Stimulated activated CD4-positive, alpha-beta T cell treated with anti-CD3 and anti-CD28 coated beads, Interleukin-2, amount 100 ng/mL, for 24 hours (primary cell): ENCODE results near the gene NAA20.
"Not testable (repeated sequence)": the region's sequence is repeated elsewhere in the genome, so short reads cannot be mapped to it uniquely, and the experiment has no call there.

ENCODE experiments used
- DNase-seq, 2 donors: peaks; one replicate each; pipeline ENCODE4 v3.0.0-alpha.2; 2020

Gene NAA20

DNA sequence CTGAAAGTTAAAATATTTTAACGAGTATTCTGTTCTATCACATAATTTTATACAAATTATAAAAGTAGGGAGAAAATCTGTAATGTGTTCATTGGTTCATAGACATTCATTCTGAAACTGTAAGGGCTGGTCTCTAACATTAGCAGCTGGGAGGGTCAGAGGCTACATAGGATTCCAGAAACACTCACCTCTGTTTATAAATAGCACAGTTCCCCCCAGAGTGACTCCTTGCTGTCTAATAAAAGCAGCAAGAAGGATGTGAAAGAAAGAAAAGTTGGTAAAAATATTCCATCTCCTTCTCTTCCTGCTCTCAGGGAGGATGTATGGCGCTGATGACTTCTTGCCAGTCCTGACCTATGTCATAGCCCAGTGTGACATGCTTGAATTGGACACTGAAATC is 25.3 kb upstream of the NAA20 start:
- no peak for DNase-seq

DNA sequence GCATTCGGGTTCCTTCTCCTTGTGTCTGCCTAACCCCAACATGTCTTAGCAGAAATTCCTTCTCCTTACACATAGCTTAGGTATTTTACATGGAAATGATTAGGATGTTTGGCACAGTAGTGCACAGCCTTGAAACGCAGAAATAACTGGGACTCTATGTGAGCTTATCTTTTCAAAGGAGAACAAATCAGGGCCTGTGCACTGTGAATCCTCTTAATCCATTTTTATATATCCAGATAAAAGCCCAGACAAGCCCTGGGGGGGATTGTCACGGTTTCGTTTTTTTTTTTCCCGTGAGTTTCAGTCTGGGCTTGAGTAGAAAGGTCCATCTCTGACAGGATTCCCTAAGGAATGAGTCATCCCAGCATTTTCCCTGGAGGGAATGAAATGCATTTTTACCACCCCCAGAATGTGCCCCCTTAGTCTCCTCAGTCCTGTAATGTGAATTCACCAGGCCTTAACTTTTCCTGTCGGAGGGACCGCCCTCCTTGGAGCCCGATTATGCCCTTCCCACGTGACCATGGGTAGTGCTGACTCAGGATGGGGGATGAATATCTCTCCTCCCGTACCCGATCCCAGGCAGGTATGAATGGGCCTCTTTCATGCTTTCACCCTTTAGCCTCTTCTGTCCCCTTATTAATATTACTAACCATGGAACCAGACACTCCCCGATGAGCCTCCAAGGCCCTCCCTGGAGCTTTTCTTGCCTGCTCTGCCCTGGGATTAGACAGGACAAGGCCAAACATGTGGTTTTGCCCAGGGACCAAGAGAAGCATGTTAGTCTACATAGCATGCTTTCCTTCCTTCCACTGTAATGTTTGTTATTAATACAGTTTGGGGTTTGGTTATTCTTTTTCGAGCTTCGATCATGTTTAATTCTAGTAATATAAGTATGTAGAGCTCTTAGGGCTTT is 23.9 kb upstream of the NAA20 start:
- no peak for DNase-seq

DNA sequence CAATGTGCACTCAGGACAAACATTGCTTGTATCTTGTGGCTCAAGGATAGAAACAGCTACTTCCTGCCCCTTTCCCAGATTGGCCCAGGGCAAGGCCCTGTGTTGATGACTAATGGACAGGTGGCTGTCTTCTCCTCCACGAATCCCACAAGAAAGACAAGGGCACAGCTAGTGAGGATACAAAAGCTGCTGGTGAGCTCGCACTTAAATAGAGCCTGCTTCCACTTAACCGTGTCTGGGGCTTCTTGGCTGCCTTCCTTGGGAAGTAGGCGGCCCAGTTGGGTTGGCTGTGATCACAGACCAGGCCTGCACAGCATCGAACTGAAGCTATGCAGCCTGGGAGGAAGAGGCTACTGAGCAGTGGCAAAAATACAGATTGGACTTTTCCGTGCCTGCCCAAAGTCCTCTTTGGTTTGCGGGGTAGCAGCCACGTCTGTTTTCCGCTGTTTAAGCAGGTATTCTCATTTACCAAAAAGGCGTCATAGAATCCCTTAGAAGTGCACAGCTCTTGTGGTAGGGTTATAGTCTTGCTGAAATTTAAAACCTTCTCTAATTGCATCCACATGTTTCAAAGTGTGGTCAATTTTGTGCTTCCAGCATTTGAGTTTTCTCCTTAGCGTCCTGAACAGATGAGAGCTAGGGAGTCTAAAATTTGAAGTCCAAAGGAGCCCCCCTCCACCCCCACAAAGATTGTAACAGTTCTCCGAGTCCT is 23.0 kb upstream of the NAA20 start:
- DNase-seq, result no peak

DNA sequence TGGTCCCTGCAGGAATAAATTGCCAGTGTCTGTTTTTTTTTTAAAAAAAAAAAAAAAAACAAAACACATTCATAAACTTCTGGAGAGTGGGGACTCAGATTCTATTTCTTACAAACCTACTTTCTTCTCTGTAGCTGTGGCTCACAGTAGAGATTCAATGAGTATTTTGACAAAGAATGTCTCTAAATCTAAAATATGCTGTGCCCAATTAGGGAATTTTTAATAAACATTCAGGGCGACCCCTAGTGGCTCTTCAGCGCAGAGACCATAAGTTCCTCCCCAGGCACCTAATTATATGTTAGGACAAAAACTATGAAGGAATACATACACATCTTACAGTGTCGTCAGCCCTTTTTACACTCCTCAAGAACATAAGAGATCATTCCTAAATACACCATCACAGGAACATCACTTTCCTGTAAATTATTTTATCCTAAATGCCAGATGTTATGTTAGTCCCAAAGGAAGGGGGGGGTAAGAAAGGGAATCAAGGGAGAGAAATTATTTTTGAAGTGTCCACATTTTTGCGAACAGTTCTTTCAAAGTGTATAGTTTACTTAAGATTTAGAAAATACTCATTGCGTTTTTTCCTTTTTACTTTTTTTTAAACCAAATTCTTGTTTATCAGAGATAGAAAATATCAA is 21.8 kb upstream of the NAA20 start:
- DNase-seq, result peak; percentile 31 to 37

DNA sequence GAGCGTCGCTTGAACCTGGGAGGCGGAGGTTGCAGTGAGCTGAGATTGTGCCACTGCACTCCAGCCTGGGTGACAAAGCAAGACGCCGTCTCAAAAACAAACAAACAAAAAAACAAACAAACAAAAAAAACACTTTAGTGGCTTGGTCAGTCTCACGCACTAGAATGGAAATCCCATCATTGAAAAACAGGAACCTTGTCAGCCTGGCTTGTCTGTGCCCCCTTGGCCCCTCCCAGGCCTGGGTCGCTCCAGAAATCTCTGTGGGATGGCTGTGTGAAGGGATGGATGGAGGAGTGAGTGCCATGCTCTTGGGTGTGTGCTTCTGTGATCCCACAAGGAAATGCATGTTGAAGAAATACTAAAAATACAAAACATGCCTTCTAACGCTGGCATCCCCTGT is 20.9 kb upstream of the NAA20 start:
- DNase-seq, result no peak

DNA sequence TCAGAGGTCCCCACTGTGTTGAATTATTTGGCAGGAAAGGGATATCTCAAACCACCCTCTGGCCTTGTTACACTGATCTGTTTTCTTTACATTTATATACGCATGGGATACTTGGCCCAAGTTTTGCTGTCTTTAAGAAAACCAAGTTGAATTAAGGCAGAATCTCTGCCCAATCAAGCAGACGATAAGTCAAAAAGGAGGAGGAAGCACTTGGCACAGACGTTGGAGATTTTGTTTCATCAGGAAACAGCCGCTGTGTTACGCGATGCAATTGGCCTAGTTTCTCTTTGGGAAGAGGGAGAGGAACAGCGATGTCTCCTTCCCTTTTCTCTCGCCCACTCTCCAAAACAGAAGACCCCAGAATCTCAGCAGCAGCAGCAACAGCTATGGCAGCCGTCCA is 20.2 kb upstream of the NAA20 start:
- DNase-seq, result no peak

DNA sequence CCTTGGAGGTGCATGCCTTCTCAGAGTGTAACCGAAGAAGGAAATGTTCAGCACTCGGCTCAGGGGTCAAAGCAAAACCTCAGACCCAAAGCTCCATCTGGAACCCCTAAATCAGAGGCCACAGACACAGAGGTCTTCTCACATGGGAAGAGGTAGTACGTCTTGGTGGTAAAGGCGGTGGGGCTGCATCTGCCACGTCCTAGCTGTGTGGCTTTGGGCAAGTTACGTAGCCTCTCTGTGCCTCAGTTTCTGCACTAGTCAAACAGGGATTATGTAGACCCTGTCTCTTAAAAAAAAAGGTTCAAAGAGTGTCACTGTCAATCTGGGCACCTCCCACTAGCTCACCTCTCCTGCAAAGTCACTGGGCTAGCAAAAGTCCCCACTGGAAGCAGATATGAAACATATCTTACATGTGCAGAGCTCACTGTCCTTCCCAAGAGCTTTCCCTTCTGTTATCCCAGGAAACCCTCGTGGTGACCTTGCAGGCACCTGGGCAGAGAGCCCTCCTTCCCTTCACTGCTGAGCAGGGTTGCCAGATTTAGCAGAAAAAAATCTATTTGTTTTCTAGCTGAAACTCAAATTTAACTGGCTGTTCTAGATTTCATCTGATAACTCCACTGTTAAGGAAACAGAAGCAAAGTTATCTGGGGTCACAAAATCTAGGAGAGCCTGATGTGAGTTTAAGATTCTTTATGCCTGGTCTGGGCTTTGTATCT is 18.0 kb upstream of the NAA20 start:
- DNase-seq, result no peak

DNA sequence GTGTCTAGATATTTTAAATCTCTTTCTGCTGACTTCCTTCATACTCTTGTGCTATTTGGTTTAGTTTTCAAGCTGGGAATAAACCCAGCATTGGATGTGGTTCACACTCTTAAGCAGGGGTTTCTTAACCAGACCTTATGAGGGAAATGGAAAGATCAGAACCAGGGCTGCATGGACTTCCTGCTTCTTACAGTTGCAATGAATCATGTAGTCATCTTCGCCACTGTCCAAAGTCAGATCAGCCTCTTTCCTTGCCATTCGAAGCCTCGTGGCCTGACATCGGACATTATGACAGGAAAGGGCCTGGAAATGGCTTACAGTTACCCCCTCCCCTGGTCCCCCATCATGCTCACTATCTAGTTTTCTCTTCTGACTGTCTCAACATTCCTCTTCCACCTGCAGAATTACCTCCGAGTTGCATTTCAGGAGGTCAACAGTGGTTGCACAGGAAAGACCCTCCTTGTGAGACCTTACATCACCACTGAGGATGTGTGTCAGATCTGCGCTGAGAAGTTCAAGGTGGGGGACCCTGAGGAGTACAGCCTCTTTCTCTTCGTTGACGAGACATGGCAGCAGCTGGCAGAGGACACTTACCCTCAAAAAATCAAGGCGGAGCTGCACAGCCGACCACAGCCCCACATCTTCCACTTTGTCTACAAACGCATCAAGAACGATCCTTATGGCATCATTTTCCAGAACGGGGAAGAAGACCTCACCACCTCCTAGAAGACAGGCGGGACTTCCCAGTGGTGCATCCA is 16.8 kb upstream of the NAA20 start:
- DNase-seq, result no peak

DNA sequence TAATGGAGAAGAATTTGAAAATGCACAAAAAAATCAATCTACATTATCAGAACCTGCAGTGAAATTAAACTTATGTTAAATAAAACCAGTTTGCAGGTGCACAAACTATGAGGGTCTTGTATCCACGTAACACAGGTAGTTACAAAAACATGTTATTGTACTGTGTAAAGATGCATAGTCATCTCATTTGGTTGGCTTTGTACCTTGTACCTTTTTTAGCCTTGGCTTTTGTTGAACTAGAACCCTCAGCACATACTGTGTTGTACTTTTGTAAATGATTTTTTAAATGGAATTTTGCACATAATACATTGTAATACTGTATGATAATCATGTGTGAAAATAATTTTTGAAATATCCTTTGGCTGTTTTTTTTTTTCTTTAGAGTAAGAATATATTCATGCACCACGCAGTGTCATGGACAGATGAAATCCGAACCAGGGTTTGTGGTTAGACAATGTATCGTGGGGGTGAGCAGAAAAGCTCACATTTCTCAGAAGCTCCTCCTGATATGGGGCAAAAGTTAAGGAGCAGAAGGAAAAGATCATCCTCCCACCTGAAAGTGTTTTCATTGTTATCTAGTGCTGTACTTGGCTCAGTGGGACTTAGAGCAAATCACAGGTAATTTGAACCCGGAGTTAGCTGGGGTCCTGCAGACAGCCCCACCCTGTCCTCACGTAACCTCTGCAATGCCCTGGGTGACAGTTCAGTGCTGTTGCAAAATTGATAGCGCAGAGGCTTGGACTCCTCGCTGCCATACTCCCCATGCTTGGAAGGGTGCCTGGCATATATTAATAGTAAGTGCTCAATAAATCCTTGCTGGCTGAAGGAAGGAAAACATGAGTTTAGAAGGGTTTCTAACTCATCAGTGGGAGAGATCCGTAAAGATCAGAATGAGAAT is 14.8 kb upstream of the NAA20 start:
- no peak for DNase-seq

DNA sequence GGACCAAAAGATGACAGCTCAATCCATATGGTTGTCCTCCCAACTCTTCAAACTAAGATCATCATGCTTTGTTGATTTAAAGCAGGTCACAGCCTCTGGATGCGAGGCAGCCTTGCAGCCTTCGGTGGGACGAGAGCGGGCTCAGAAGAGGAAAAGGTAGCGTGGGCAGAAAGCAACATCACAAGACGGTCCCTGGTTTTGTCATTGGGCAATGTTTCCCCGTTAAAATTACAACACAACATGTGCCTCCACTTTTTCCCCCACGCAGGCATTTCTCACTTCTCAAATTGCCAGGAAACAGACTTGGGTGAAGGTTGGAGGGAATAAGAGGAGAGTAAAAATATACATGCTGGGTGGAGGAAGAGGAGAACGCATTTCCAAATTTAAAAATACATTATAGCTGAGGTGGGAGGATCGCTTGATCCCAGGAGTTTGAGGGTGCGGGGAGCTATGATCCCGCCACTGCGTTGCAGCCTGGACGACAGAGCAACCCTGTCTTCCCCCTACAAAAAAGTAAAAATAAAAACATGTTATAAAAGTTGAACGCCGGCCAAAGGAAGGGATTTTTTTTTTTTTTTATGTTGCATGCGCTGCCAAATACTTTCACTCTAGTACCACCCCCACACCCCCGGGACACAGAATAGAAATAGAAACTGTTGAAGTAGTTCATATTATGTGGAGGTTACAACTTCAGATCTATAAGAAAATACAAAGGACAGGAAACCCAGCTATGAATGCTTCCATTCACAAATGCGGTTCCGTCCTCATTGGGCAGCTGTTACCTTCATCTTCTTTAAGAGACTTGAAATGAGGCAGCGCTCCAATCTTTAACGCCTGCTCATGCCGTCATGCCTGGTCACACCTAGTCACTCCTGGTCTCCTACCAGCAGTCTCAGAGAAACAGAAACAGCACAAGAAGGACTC is 13.9 kb upstream of the NAA20 start:
- peak in 1 of 2 donors; percentile 27 for DNase-seq

DNA sequence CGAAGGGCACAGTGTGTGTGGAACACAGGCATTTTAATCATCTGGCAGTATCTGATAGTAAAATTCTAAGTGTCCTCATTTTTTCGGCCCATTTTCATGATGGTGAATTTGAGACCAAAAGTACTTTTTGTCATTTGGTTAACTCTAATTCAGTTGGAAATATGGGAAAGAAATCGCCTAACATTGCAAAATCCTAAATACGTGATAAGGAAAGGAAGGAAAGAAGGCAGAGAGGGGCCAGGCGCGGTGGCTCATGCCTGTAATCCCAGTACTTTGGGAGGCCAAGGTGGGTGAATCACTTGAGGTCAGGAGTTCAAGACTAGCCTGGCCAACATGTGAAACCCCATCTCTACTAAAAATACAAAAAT is 13.2 kb upstream of the NAA20 start:
- DNase-seq, result not testable (repeated sequence)

DNA sequence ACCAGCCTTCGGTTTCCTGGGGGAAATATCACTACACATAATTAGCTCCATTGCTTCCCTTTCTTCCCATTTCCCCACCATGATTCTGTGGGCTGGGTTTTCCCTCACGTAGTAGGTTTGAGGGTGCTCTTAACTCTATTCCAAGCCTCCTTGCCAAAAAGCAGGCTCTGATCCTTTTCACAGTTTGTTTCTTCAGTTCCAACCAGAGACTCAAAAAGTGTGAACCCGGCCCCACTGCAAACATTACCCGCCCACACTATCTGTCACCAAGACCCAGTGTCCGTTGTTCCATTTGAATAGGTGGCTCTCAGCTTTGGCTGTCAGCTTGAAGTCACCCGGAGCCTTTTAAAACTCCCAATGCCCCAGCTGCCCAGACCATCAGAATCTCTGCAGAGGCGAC is 11.8 kb upstream of the NAA20 start:
- no peak for DNase-seq

DNA sequence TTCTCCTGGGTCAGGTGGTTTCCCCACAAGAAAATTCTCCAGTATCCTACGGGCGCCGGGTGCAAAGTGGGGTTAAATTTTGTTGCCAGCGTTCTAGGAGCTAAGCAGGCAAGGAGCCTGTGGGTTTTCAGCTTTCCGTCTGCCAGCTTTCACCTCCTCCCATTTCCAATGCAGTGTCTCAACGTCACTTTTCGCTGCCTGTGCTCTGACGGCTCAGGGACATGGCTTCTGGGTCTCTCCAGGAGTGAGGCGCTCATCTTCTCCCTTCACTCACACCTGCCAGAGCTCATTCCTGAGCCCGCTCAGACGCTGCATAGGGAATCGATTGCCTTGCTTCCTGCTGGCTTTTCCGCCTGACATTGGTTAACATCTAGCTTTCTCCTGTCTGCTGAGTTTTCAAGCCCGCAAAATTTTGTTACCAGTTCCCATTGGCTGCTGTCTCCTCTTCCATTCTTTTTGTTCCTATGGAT is 7.3 kb upstream of the NAA20 start:
- DNase-seq, result no peak

DNA sequence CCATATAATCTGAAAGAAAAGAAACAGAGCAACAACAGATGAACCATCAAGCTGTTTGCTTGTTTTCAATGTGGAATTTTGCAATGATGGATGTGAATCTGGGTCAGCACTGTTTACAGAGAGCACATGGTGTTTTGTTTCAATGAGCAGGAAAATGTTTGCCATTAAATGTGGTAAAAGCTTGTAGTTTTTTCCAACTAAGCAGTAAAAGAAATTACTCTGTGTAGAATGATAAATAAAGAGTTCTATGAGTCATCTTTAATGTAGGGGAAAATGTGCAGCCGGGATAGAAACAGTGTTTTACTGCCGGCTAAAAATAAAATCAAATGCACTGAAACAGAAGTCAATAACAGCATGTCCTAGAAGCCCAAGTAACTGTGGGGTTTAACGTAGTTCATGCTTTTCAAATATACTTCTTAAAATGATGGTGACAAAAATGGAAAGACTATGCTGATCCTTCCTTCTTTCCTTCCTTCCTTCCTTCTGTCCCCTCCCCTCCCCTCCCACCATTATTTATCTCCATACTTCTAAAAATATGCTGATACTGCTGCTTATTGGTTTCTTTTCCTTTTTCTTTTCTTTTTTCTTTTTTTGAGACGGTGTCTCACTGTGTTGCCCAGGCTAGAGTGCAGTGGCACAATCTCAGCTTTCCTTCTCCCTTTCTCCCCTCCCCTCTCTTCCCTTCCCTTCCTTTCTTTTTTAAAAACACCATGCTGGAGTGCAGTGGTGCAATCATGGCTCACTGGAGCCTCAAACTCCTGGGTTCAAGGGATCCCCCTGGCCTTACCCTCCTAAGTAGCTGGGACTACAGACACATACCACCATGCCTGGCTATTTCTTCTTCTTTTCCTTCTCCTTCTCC is 6.3 kb upstream of the NAA20 start:
- DNase-seq, result no peak

DNA sequence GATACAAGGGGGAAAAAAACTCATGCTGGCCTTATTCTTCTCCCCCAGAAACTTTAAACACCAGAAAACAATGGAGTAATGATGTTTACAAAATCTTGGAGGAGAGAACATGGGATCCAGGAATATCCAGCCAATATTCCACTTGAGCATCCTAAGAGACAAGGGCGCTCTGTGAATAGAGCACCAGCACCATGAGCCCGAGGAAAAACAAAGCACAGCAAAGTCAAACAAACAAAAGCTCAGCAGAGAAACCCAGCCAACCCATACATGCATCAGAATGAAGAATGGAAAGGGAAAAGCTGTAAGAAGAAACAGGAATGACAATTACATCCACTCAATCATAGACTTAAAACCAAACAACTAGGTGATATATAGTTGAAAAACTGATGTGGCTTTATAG is 4.6 kb upstream of the NAA20 start:
- DNase-seq, result no peak

DNA sequence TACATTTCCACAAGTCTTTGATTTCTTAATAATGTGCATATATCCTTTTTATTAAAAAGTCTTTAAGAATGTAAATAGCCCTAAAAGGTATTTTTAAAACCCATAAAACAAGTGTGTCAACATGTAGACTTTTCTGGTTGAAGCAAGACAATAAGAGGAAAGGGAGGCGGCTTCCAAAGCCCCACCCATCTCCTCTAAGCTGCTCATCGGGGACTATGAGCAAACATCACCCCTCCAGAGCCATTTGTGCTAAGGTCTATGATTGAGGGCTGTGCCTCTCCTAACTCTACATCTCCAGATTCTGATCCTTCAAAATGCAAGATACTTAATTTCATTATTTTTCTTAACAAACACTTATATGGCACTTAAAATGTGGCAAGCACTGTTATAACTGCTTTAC is 2.5 kb upstream of the NAA20 start:
- DNase-seq, result peak in 1 of 2 donors; percentile 24

DNA sequence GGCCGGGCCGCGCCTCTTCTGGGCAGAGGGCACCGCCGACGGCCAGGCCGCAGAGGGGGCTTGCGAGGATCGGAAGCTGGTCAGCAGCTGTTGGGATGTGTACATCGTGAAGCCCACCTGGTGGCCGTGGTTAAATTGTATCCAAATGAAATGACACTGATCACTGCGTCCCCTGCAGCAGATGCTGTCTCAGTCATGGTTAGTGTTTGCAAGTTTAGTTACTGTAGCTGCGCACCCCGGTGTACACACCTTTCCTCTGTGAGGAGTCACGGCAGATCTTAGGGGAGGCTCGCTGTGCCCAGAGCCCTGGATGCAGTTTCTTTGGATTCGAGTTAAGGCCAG is 653 bp downstream of the NAA20 start:
- DNase-seq, result peak; percentile 17 to 25

DNA sequence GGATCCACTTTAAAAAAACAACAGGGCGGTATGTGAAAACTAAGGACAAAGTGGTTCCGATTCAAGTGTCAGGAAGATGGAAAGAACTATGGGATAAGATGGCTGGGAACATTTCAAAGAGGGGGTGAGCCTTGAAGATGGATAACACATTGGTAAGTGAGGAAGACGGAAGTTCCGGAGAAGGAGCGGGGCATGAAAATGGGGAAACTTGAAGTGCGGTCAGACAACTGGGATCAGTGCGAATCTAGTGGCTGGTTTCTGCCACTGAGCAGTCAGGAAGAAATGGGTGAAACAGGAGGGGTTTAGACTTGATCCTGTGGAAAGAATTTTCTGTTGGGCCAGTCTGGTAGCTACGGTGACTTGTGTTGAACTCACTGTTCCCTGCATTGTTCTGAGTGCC is 1.2 kb downstream of the NAA20 start:
- no peak for DNase-seq

DNA sequence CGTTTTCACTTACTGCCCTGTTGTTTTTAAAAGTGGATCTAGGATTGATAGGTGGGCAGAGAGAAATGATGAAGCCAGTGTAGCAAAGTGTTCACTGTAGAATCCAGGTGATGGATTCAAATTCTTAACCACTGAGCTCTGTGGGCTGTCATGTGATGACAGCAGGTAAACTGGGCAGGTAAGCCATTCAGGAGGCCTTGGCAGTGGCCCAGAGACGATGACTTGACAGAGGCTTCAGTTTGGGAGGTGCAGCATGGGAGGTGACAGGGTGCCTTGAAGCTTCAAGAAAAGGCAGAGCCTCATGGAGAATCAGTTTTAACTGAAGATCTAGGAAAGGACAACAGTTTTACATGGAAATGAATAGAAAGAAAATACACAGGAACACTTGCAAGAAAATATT is 2.0 kb downstream of the NAA20 start:
- DNase-seq, result no peak
